ENCODE measurements around the gene TMEM95.

The TMEM95 gene

DNA sequence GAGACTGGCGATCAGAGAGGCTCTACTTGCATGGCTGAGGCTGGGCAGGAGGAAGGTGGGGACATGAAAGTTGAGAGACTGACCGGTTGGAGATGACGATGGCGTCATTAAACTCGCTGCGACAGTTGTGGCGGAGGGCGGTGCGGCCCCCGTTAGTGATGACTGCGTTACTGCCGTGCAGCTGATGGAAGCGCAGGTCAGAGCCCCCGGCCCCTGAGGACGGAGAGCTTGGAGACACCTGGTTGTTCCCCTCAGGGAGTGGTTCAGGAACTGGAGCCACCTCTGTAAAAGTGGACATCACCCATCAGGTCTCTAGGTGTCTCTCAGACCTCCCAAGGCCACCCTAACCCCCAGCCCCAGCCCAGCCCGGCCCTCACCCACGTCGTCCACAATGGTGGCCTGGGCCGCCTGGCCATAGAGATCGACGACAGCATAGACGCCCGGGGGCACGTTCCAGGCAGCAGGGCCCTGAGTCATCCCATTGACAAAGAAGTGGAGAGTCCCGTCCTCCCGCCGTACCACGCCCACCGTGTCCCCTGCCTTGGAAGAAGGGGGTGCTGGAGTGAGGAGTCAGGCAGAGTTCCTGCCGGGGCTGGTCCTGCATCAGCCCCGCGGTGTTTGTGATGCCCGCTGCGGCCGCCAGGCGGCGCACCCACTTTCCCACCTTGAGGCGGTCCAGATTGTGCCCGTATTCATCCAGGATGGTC is 31.1 kb upstream of the TMEM95 start:
- TF ChIP-seq CTCF (IDR thresholded peaks at IDR 0.05), result peak; percentile 90
- Mint-ChIP-seq H3K4me3 (no peak overlapping the region), H3K27me3 (ENCODE audit: low read depth, poor library complexity) (no peaks in the 10 kb centered on the region), H3K36me3 (ENCODE audit: low read depth) (peaks cover 19% of the 10 kb centered on the region), H3K4me1 (peaks cover 16% of the 10 kb centered on the region), H3K27ac (no peak overlapping the region), H3K9me3 (no peaks in the 10 kb centered on the region)
- DNase-seq, result peak; percentile 84

DNA sequence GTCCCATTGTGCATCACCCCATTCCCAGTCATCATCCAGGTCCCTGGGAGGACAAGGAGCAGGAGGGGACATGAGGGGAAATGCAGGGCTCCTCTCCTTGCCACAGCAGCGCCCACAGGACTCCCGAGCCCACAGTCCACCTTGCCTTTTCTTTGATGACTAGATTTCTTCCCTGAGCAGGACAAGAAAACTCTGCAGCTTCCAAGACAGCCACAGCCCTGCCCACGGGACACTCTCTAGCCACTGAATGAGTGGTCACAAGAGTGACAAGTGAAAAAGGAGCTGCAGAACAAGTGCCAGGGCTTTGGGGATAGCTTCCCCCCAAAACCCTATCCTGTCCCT is 30.5 kb upstream of the TMEM95 start:
- H3K36me3 Mint-ChIP-seq (ENCODE audit: low read depth), result peaks cover 18% of the 10 kb centered on the region
- no peak overlapping the region for H3K4me3 Mint-ChIP-seq
- H3K4me1 Mint-ChIP-seq, result peaks cover 17% of the 10 kb centered on the region
- no peaks in the 10 kb centered on the region for H3K9me3 Mint-ChIP-seq
- H3K27me3 Mint-ChIP-seq (ENCODE audit: low read depth, poor library complexity), result no peaks in the 10 kb centered on the region
- no peak for TF ChIP-seq CTCF (IDR thresholded peaks at IDR 0.05)
- DNase-seq, result no peak
- H3K27ac Mint-ChIP-seq, result no peak overlapping the region

GRCh38 chr17:7325031-7325528 is 29.9 kb upstream of the TMEM95 start:
- Mint-ChIP-seq H3K27me3 (ENCODE audit: low read depth, poor library complexity) (no peaks in the 10 kb centered on the region), H3K4me1 (peaks cover 23% of the 10 kb centered on the region)

DNA sequence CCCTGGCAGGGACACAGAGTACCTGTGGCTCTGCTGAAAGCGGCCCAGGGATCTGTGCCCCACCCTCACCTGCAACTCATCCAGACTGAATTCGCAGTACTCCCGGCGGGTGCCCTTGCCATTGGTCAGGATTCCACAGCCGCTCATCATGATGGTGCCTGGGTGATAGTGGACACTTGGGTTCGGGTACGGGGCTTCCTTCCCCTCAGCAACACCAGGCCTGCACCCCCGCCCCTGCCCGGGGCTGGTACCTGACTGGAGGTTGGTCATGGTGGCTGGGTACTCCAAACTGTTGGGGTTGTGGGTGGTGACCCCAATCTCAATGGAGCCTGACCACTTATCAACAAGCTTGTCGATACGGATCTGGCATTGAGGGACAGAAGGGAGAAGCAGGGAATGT is 28.8 kb upstream of the TMEM95 start:
- peaks cover 4% of the 10 kb centered on the region for H3K27me3 Mint-ChIP-seq (ENCODE audit: low read depth, poor library complexity)
- no peak overlapping the region for H3K27ac Mint-ChIP-seq
- H3K9me3 Mint-ChIP-seq, result no peaks in the 10 kb centered on the region
- no peak overlapping the region for H3K4me3 Mint-ChIP-seq
- peaks cover 31% of the 10 kb centered on the region for H3K4me1 Mint-ChIP-seq
- H3K36me3 Mint-ChIP-seq (ENCODE audit: low read depth), result peaks cover 14% of the 10 kb centered on the region
- DNase-seq, result no peak
- TF ChIP-seq CTCF (IDR thresholded peaks at IDR 0.05), result no peak

More at GRCh38 chr17:7325031-7325528, 29.9 kb upstream of the TMEM95 start:
- DNase-seq, result no peak
- TF ChIP-seq CTCF (IDR thresholded peaks at IDR 0.05), result no peak
- Mint-ChIP-seq H3K4me3 (no peak overlapping the region), H3K9me3 (no peaks in the 10 kb centered on the region), H3K36me3 (ENCODE audit: low read depth) (peaks cover 18% of the 10 kb centered on the region), H3K27ac (no peak overlapping the region)

DNA sequence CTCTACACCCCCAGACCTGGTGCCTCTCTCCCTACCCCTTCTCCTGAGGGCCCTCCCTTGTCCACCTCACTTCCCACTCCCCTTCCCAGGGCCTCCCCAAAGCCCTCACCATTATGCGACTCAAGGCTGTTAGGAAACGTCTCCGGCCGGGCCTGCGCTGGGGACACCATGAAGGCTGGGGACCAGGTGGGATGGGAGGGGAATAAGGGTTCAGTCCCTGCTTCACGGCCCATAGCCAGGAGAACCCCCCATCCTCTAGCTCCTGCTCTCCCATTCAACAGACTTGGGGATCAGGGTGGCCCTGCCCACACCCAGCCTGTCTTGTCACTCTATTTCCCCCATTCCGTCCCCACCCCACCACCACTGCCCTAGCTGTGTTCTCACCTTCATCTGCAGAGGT is 27.9 kb upstream of the TMEM95 start:
- Mint-ChIP-seq H3K27ac (no peak overlapping the region), H3K9me3 (no peaks in the 10 kb centered on the region), H3K4me1 (peaks cover 32% of the 10 kb centered on the region), H3K36me3 (ENCODE audit: low read depth) (peaks cover 7% of the 10 kb centered on the region), H3K27me3 (ENCODE audit: low read depth, poor library complexity) (peaks cover 4% of the 10 kb centered on the region), H3K4me3 (peak overlapping the region; percentile 18)
- no peak for TF ChIP-seq CTCF (IDR thresholded peaks at IDR 0.05)
- no peak for DNase-seq

GRCh38 chr17:7327501-7327900 is 27.5 kb upstream of the TMEM95 start:
- H3K4me3 Mint-ChIP-seq, result peak overlapping the region; percentile 99
- DNase-seq, result no peak

More at GRCh38 chr17:7327501-7327900, 27.5 kb upstream of the TMEM95 start:
- H3K27me3 Mint-ChIP-seq (ENCODE audit: low read depth, poor library complexity), result peaks cover 4% of the 10 kb centered on the region
- peaks cover 2% of the 10 kb centered on the region for H3K36me3 Mint-ChIP-seq (ENCODE audit: low read depth)
- H3K4me1 Mint-ChIP-seq, result peaks cover 36% of the 10 kb centered on the region
- TF ChIP-seq CTCF (IDR thresholded peaks at IDR 0.05), result no peak
- H3K27ac Mint-ChIP-seq, result no peak overlapping the region
- H3K9me3 Mint-ChIP-seq, result no peaks in the 10 kb centered on the region
